B cell (primary cell): ENCODE measurements around the gene SAPCD2. TPM values are rescaled to one million over a fixed set of nuclear protein-coding genes. Genes with fewer than 3 reads are reported as not detected.

Experiments used
- ATAC-seq: fragments of 200-7000 bp; cut with Tn5 transposase; one replicate; pipeline ENCODE4 v1.10.0; 2021; ENCODE audit warnings: low read depth, mild to moderate bottlenecking, moderate number of reproducible peaks, moderate library complexity
- CTCF ChIA-PET: fragments of 350-600 bp; sonication (Branson Sonifier 250); formaldehyde crosslinking; loops from one replicate; lab custom pipeline; 2021; ENCODE audit warnings: antibody characterized with exemption, inconsistent platforms; lab: Charles Lee
- POLR2A ChIA-PET: fragments of 350-600 bp; sonication (Branson Sonifier 250); formaldehyde crosslinking; loops from one replicate; lab custom pipeline; 2021; ENCODE audit warnings: antibody characterized with exemption; lab: Charles Lee
- DNase-seq: peaks from one replicate; pipeline ENCODE4 v3.0.0; 2013
- H2AFZ ChIP-seq: 2 replicates; pipeline ENCODE4 v1.6.1; 2012; ENCODE audit warnings: mild to moderate bottlenecking, low read depth, low read length; ENCODE audit not compliant: insufficient read depth, poor library complexity, severe bottlenecking
- H3K27ac ChIP-seq, 2 donors: 1 replicate in 1 of 2; 2 replicates in 1 of 2; pipeline ENCODE4 v1.5.1; 2012 to 2013; ENCODE audit warnings: low read length in 2 of 2, mild to moderate bottlenecking in 2 of 2, moderate library complexity in 1 of 2
- H3K27me3 ChIP-seq, 4 experiments: fragments of 200-600 bp in 1 of 4; sonication (generic) in 1 of 4; replicated peaks in 1 of 4; 1 replicate in 2 of 4; 2 replicates in 2 of 4; pipeline versions ENCODE4 v1.6.1 to v1.7.0; 2013 to 2016; ENCODE audit warnings: low read length in 3 of 4, mild to moderate bottlenecking in 2 of 4, mixed read lengths in 1 of 4, moderate library complexity in 1 of 4; ENCODE audit not compliant: insufficient read depth in 4 of 4, control insufficient read depth in 3 of 4; ENCODE audit errors: control extremely low read depth in 1 of 4
- H3K36me3 ChIP-seq, 2 experiments: replicated peaks in 1 of 2; 1 replicate in 1 of 2; 2 replicates in 1 of 2; pipeline versions ENCODE4 v1.6.1 to v1.7.1; 2013; ENCODE audit warnings: low read length in 1 of 2; ENCODE audit not compliant: insufficient read depth in 2 of 2, control insufficient read depth in 1 of 2; ENCODE audit errors: control extremely low read depth in 1 of 2, extremely low read depth in 1 of 2
- H3K4me1 ChIP-seq, 2 donors: fragments of 200-600 bp in 1 of 2; sonication (generic) in 1 of 2; 1 replicate in 1 of 2; 2 replicates in 1 of 2; pipeline versions ENCODE4 v1.5.1 to v1.6.1; 2013 to 2017; ENCODE audit warnings: low read length in 2 of 2; ENCODE audit not compliant: control insufficient read depth in 2 of 2, insufficient read depth in 2 of 2
- H3K4me2 ChIP-seq: replicated peaks from 2 replicates; pipeline ENCODE3; 2012; ENCODE audit warnings: mild to moderate bottlenecking, low read depth, low read length; ENCODE audit not compliant: poor library complexity, severe bottlenecking
- H3K4me3 ChIP-seq, 5 experiments: fragments of 200-600 bp in 1 of 5; sonication (generic) in 1 of 5; 1 replicate in 3 of 5; 2 replicates in 2 of 5; pipeline versions ENCODE4 v1.5.1 to v1.7.0; 2011 to 2016; ENCODE audit warnings: low read length in 4 of 5, mild to moderate bottlenecking in 4 of 5, low read depth in 2 of 5, control low read depth in 1 of 5, moderate library complexity in 1 of 5; ENCODE audit not compliant: insufficient read depth in 1 of 5; ENCODE audit errors: control extremely low read depth in 1 of 5, extremely low read depth in 1 of 5
- H3K79me2 ChIP-seq: fragments of 200-600 bp; sonication (generic); one replicate; pipeline ENCODE4 v1.6.0; 2016; ENCODE audit warnings: low read length; ENCODE audit not compliant: control insufficient read depth, insufficient read depth
- H3K9ac ChIP-seq: fragments of 200-600 bp; sonication (generic); 2 replicates; pipeline ENCODE4 v1.6.1; 2017; ENCODE audit warnings: mild to moderate bottlenecking, low read length, moderate library complexity
- H3K9me3 ChIP-seq, 3 donors: one replicate each; pipeline versions ENCODE4 v1.6.1 to v1.7.1; 2013; ENCODE audit warnings: low read length in 2 of 3; ENCODE audit not compliant: control insufficient read depth in 2 of 3, insufficient read depth in 1 of 3; ENCODE audit errors: control extremely low read depth in 1 of 3
- H4K20me1 ChIP-seq: 2 replicates; pipeline ENCODE4 v1.6.0; 2012; ENCODE audit warnings: mild to moderate bottlenecking, low read length; ENCODE audit not compliant: insufficient read depth, control insufficient read depth, poor library complexity, severe bottlenecking
- H3K27ac Mint-ChIP-seq: one replicate; pipeline ENCODE4 v1.8.0; 2021; ENCODE audit warnings: mixed read lengths
- H3K27me3 Mint-ChIP-seq: one replicate; pipeline ENCODE4 v1.8.0; 2021; ENCODE audit warnings: mixed read lengths
- H3K4me1 Mint-ChIP-seq: one replicate; pipeline ENCODE4 v1.8.0; 2021; ENCODE audit warnings: mixed read lengths
- H3K4me3 Mint-ChIP-seq: one replicate; pipeline ENCODE4 v1.8.0; 2021; ENCODE audit warnings: mixed read lengths
- H3K9me3 Mint-ChIP-seq: one replicate; pipeline ENCODE4 v1.8.0; 2022; ENCODE audit warnings: mixed read lengths; ENCODE audit not compliant: insufficient read depth
- EZH2 ChIP-seq: IDR thresholded peaks from 2 replicates; pipeline ENCODE4 v1.6.1; 2012; ENCODE audit warnings: borderline replicate concordance, low read depth, mild to moderate bottlenecking, moderate library complexity, low read length; ENCODE audit not compliant: insufficient read depth, poor library complexity, severe bottlenecking
- WGBS: methylation state at CpG from one replicate; pipeline ENCODE4 v1.1.5; 2013; ENCODE audit warnings: missing lambda C conversion rate; ENCODE audit not compliant: insufficient coverage; 5-methylcytosine and 5-hydroxymethylcytosine counted together
- intact Hi-C: fragments of 100-400 bp; cut with micrococcal nuclease; formaldehyde crosslinking; loops from one replicate; pipeline ENCODE4 v1.10.0; 2022
- polyA plus RNA-seq: library from polyadenylated mRNA; depleted of rRNA; stranded (reverse); fragments of >200 nt; gene quantifications from 2 replicates; pipeline ENCODE4 v1.2.3, GENCODE V29; 2012
- total RNA-seq, 2 donors: library from RNA; stranded (reverse); fragments of 120-200 nt in 1 of 2; gene quantifications; 1 replicate in 1 of 2; 2 replicates in 1 of 2; pipeline versions ENCODE4 v1.2.3 to v1.2.4, GENCODE V29; 2013 to 2022
- TF ChIP-seq, protein P1 (sequence below): fragments of 200-600 bp; IDR thresholded peaks from one replicate; pipeline ENCODE4 v1.8.0; 2022; ENCODE audit warnings: antibody characterized with exemption, mild to moderate bottlenecking

SAPCD2 gene
- total and polyA plus RNA-seq, 2 donors (not counting 1 experiment from before 2014, with no cell fraction given): 0.39 to 0.69 TPM

DNA sequence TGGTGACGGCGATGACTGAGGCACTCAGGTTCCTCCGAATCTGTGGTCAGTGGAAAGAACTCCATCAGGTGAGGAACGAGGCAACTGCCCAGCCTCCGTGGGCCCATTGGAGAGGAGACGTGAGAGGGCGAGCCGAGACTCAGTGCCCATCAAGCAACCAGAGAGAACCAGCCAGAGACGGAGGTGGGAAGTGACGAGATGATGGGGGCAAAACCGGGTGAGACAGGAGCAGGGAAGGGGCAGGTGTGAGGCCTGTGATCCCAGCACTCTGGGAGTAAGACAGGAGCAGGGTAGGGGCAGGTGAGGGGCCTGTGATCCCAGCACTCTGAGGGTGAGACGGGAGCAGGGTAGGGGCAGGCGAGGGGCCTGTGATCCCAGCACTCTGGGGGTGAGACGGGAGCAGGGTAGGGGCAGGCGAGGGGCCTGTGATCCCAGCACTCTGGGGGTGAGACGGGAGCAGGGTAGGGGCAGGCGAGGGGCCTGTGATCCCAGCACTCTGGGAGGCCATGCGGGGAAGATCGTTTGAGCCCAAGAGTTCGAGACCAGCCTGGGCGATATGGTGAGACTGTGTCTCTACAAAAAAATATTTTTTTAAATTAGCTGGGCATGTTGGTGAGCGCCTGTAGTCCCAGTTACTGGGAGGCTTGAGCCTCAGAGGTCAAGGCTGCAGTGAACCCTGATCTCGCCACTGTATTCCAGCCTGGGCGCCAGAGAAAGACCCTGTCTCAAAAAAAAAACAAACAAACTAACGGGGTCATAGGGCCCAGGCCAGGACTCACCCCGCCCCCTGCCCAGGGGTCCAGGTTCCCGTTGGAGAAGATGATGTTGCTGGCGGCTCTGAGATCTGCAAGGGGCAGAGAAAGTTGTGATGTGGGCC is 40.8 kb upstream of the SAPCD2 start:
- no peak overlapping the region for H2AFZ ChIP-seq
- peaks cover 17% of the 10 kb centered on the region for H4K20me1 ChIP-seq
- no peak overlapping the region for H3K4me2 ChIP-seq
- H3K27ac ChIP-seq: no peak overlapping the region
- H3K4me1 Mint-ChIP-seq: peaks cover 10% of the 10 kb centered on the region
- H3K9me3 Mint-ChIP-seq: no peaks in the 10 kb centered on the region
- no peak overlapping the region for H3K9ac ChIP-seq
- CTCF ChIA-PET: no interaction called here
- intact Hi-C loops: no loop called here
- peaks cover 21% of the 10 kb centered on the region for H3K79me2 ChIP-seq
- POLR2A ChIA-PET: interaction anchor here (0.9 kb wide), 1 partner anchor 26 kb away, joined by 6 read pairs; no protein-coding TSS in a partner anchor
- DNase-seq: no peak
- no peak overlapping the region for H3K4me3 ChIP-seq
- TF ChIP-seq, protein P1, sequence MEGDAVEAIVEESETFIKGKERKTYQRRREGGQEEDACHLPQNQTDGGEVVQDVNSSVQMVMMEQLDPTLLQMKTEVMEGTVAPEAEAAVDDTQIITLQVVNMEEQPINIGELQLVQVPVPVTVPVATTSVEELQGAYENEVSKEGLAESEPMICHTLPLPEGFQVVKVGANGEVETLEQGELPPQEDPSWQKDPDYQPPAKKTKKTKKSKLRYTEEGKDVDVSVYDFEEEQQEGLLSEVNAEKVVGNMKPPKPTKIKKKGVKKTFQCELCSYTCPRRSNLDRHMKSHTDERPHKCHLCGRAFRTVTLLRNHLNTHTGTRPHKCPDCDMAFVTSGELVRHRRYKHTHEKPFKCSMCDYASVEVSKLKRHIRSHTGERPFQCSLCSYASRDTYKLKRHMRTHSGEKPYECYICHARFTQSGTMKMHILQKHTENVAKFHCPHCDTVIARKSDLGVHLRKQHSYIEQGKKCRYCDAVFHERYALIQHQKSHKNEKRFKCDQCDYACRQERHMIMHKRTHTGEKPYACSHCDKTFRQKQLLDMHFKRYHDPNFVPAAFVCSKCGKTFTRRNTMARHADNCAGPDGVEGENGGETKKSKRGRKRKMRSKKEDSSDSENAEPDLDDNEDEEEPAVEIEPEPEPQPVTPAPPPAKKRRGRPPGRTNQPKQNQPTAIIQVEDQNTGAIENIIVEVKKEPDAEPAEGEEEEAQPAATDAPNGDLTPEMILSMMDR: no peak
- TF ChIP-seq EZH2: no peak
- peaks cover 0 to 62% of the 10 kb centered on the region in 2 experiments for H3K36me3 ChIP-seq
- H3K4me1 ChIP-seq: peaks cover 9 to 18% of the 10 kb centered on the region in 2 donors
- no peak overlapping the region for H3K27ac Mint-ChIP-seq
- WGBS: 93% methylated on average over 22 of the region's 28 CpGs
- H3K27me3 Mint-ChIP-seq: no peaks in the 10 kb centered on the region
- no peak for ATAC-seq
- H3K4me3 Mint-ChIP-seq: peak overlapping the region; percentile 32
- H3K27me3 ChIP-seq: no peaks in the 10 kb centered on the region
- H3K9me3 ChIP-seq: no peaks in the 10 kb centered on the region
